Measurements from ENCODE around the gene GLI2.

Gene GLI2

GRCh38 chr2:120735746-120736170, at the start of gene GLI2:
GLI2 (plus strand) TSS chr2:120735868; CDS start chr2:120797321, 61,453 bp downstream.
- DNase-seq (ENCODE audit: low read depth in 1 of 2, low spot score in 1 of 2), result peak in 1 of 2 donors; percentile 8

GRCh38 chr2:120685974-120686297, 49.7 kb upstream of the GLI2 start:
- no peak for DNase-seq (ENCODE audit: low read depth in 1 of 2, low spot score in 1 of 2)

GRCh38 chr2:120686511-120687168, 49.0 kb upstream of the GLI2 start:
- DNase-seq (ENCODE audit: low read depth in 1 of 2, low spot score in 1 of 2), result no peak

GRCh38 chr2:120687210-120687609, 48.5 kb upstream of the GLI2 start:
- no peak for DNase-seq (ENCODE audit: low read depth in 1 of 2, low spot score in 1 of 2)

- no peak for DNase-seq (ENCODE audit: low read depth in 1 of 2, low spot score in 1 of 2)
Observed at GRCh38 chr2:120690521-120690920, 45.1 kb upstream of the GLI2 start.

- no peak for DNase-seq (ENCODE audit: low read depth in 1 of 2, low spot score in 1 of 2)
Observed at GRCh38 chr2:120691410-120691809, 44.3 kb upstream of the GLI2 start.

- no peak for DNase-seq (ENCODE audit: low read depth in 1 of 2, low spot score in 1 of 2)
Observed at GRCh38 chr2:120692691-120693090, 43.0 kb upstream of the GLI2 start.

GRCh38 chr2:120693121-120693520, 42.5 kb upstream of the GLI2 start:
- DNase-seq (ENCODE audit: low read depth in 1 of 2, low spot score in 1 of 2), result no peak

- DNase-seq (ENCODE audit: low read depth in 1 of 2, low spot score in 1 of 2), result no peak
Observed at GRCh38 chr2:120694034-120694433, 41.6 kb upstream of the GLI2 start.

- no peak for DNase-seq (ENCODE audit: low read depth in 1 of 2, low spot score in 1 of 2)
Observed at GRCh38 chr2:120697471-120697870, 38.2 kb upstream of the GLI2 start.

- DNase-seq (ENCODE audit: low read depth in 1 of 2, low spot score in 1 of 2), result no peak
Observed at GRCh38 chr2:120699292-120699691, 36.4 kb upstream of the GLI2 start.

- no peak for DNase-seq (ENCODE audit: low read depth in 1 of 2, low spot score in 1 of 2)
Observed at GRCh38 chr2:120700659-120701058, 35.0 kb upstream of the GLI2 start.

- DNase-seq (ENCODE audit: low read depth in 1 of 2, low spot score in 1 of 2), result no peak
Observed at GRCh38 chr2:120701096-120701495, 34.6 kb upstream of the GLI2 start.

GRCh38 chr2:120701499-120701898, 34.2 kb upstream of the GLI2 start:
- no peak for DNase-seq (ENCODE audit: low read depth in 1 of 2, low spot score in 1 of 2)

- no peak for DNase-seq (ENCODE audit: low read depth in 1 of 2, low spot score in 1 of 2)
Observed at GRCh38 chr2:120702061-120702460, 33.6 kb upstream of the GLI2 start.

GRCh38 chr2:120702801-120703200, 32.9 kb upstream of the GLI2 start:
- no peak for DNase-seq (ENCODE audit: low read depth in 1 of 2, low spot score in 1 of 2)

- no peak for DNase-seq (ENCODE audit: low read depth in 1 of 2, low spot score in 1 of 2)
Observed at GRCh38 chr2:120703330-120703994, 32.2 kb upstream of the GLI2 start.

GRCh38 chr2:120704696-120705095, 31.0 kb upstream of the GLI2 start:
- DNase-seq (ENCODE audit: low read depth in 1 of 2, low spot score in 1 of 2), result no peak

- no peak for DNase-seq (ENCODE audit: low read depth in 1 of 2, low spot score in 1 of 2)
Observed at GRCh38 chr2:120707816-120708215, 27.9 kb upstream of the GLI2 start.

GRCh38 chr2:120708944-120709607, 26.6 kb upstream of the GLI2 start:
- DNase-seq (ENCODE audit: low read depth in 1 of 2, low spot score in 1 of 2), result no peak

GRCh38 chr2:120709608-120710041, 26.0 kb upstream of the GLI2 start:
- DNase-seq (ENCODE audit: low read depth in 1 of 2, low spot score in 1 of 2), result no peak

- no peak for DNase-seq (ENCODE audit: low read depth in 1 of 2, low spot score in 1 of 2)
Observed at GRCh38 chr2:120710256-120710655, 25.4 kb upstream of the GLI2 start.

Data from activated CD4-positive, alpha-beta T cell treated with anti-CD3 and anti-CD28 coated beads, Interleukin-2, amount 50 U/mL, for 24 hours (primary cell).